ES-I3 (cell line): Measurements from ENCODE around the gene DIPK1A.
"Not testable (repeated sequence)": the region's sequence is repeated elsewhere in the genome, so short reads cannot be mapped to it uniquely, and the experiment has no call there.

Source experiments
- H3K36me3 ChIP-seq: 2 replicates; pipeline ENCODE4 v1.6.1; 2013; ENCODE audit warnings: mild to moderate bottlenecking, low read length, control low read depth, moderate library complexity; ENCODE audit not compliant: insufficient read depth
- H3K4me1 ChIP-seq: 2 replicates; pipeline ENCODE4 v1.6.1; 2013; ENCODE audit warnings: mild to moderate bottlenecking, control low read depth, low read length; ENCODE audit not compliant: insufficient read depth
- H3K9ac ChIP-seq: 2 replicates; pipeline ENCODE4 v1.6.1; 2013; ENCODE audit warnings: low read depth, mild to moderate bottlenecking, low read length, moderate library complexity
- H3K9me3 ChIP-seq: 2 replicates; pipeline ENCODE4 v1.6.1; 2013; ENCODE audit warnings: mild to moderate bottlenecking, low read length, moderate library complexity; ENCODE audit not compliant: control insufficient read depth, insufficient read depth

The DIPK1A gene

DNA sequence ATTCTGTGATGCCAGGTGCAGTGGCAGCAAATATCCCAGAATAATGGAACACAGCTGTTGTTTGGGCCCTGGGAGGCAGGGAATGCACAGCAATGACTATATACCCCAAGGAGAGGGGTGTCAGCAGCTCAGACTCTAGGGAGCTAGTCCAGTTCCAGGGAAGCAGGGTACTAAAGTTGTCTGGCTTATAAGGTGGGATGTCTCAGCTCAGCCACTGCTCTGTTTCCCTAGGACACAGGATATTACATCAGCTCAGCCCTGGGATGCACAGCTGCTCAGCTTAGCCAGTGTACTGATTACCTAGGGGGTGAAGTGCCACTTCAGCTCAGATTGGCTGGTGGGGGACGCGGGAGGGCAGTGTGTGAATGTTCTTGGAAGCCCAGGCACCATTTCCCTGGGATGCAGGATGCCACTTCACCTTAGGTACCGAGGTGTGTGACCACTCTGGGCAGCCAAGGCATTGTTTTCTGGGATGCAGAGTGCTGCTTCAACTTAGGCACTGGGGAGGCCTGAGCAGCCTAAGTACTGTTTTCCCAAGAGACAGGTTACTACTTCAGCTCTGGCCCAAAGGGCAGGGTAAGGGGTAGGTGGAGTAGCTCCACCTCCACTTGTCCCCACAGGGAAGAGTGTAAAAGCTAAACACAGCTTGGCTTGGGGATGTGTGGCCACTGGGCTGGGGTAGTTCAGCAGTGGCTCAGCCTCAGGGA is 59.4 kb downstream of the DIPK1A start:
- Histone ChIP-seq H3K4me1 (no peaks in the 10 kb centered on the region), H3K9ac (no peak overlapping the region), H3K36me3 (no peaks in the 10 kb centered on the region), H3K9me3 (no peaks in the 10 kb centered on the region)

- no peaks in the 10 kb centered on the region for H3K9me3 ChIP-seq
- H3K36me3 ChIP-seq: no peaks in the 10 kb centered on the region
- no peaks in the 10 kb centered on the region for H3K4me1 ChIP-seq
- no peak overlapping the region for H3K9ac ChIP-seq
Observed at GRCh38 chr1:92901126-92901525, 60.1 kb downstream of the DIPK1A start.

- Histone ChIP-seq H3K4me1 (no peaks in the 10 kb centered on the region), H3K36me3 (no peaks in the 10 kb centered on the region), H3K9me3 (no peaks in the 10 kb centered on the region), H3K9ac (no peak overlapping the region)
Observed at GRCh38 chr1:92900539-92900938, 60.7 kb downstream of the DIPK1A start.

DNA sequence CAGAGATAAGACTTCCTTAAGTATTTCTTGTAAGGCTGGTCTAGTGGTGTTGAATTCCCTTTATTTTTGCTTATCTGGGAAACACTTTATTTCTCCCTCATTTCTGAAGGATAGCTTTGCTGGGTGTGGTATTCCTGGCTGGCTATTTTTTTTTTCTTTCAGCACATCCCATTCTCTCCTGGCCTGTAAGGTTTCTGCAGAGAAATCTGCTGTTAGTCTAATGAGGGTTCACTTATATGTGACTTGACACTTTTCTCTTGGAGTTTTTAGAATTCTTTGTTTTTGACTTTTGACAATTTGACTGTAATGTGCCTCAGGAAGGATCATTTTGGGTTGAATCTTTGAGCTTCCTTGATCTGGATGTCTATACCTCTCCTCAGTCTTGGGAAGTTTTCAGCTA is 61.5 kb downstream of the DIPK1A start:
- Histone ChIP-seq H3K36me3 (no peaks in the 10 kb centered on the region), H3K9me3 (no peaks in the 10 kb centered on the region), H3K9ac (no peak overlapping the region), H3K4me1 (no peaks in the 10 kb centered on the region)

DNA sequence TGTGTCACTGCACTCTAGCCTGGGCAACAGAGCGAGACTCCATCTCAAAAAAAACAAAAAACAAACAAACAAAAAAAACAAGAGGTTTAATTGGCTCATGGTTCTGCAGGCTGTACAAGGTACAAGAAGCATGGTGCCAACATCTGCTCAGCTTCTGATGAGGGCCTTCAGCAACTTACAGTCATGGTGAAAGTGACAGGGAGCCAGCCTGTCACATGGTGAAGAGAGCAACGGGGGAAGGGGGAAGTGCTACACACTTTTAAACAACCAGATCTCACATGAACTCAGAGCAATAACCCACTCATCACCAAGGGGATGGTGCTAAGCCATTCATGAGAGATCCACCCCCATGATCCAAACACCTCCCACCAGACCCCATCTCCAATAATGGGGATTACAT is 63.2 kb downstream of the DIPK1A start:
- not testable (repeated sequence) for H3K9ac ChIP-seq, H3K36me3 ChIP-seq, H3K4me1 ChIP-seq, H3K9me3 ChIP-seq

- no peaks in the 10 kb centered on the region for H3K36me3 ChIP-seq
- H3K4me1 ChIP-seq: no peaks in the 10 kb centered on the region
- no peak overlapping the region for H3K9ac ChIP-seq
- H3K9me3 ChIP-seq: peaks cover 6% of the 10 kb centered on the region; the same call in 1 of the 2 replicates
Observed at GRCh38 chr1:92887465-92887864, 73.8 kb downstream of the DIPK1A start.

DNA sequence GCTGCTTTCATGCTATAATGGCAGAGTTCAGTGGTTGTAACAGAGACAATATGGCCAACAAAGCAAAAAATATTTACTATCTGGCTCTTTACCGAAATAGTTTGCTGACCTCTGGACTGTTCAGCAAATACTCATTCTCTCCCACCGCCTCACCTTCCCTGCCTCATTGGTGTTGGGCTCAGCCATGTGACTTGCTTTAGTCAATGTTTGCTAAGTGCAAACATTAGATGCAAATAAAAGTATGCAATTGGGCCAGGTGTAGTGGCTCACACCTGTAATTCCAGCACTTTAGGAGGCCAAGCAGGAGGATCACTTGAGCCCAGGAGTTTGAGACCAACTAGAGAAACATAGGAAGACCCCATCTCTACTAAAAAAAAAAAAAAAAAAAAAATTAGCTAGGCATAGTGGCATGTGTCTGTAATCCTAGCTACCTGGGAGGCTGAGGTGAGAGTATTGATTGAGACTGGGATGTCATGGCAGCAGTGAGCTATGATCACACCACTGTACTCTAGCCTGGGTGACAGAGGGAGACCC is 74.3 kb downstream of the DIPK1A start:
- peaks cover 6% of the 10 kb centered on the region; the same call in 1 of the 2 replicates for H3K9me3 ChIP-seq
- no peaks in the 10 kb centered on the region for H3K4me1 ChIP-seq
- H3K36me3 ChIP-seq: no peaks in the 10 kb centered on the region
- no peak overlapping the region for H3K9ac ChIP-seq

- no peaks in the 10 kb centered on the region for H3K9me3 ChIP-seq
Observed at GRCh38 chr1:92884195-92884594, 77.1 kb downstream of the DIPK1A start.

DNA sequence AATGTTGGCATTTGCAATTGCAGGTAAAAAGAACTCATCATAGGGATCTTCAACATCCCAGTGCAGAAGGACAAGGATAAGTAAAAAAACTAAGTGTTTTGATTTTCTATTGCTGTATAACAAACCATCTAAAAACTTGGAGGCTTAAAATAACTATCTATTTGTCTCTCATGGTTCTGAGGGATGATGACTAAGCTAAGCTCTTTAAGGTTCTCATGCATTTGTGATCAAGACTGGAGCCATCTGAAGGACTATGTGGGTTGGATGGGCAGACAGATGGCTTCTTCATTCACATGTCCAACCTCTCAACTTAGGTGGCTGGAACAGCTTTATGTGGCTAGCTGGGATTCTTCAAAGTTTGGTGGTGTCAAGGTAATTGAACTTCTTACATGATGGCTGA is 78.0 kb downstream of the DIPK1A start:
- peaks cover 7% of the 10 kb centered on the region; the same call in 1 of the 2 replicates for H3K4me1 ChIP-seq
- H3K9ac ChIP-seq: no peak overlapping the region
- no peaks in the 10 kb centered on the region for H3K36me3 ChIP-seq
- no peaks in the 10 kb centered on the region for H3K9me3 ChIP-seq

More at GRCh38 chr1:92884195-92884594, 77.1 kb downstream of the DIPK1A start:
- Histone ChIP-seq H3K36me3 (no peaks in the 10 kb centered on the region), H3K4me1 (peaks cover 7% of the 10 kb centered on the region; the same call in 1 of the 2 replicates), H3K9ac (no peak overlapping the region)

- Histone ChIP-seq H3K9ac (no peak overlapping the region), H3K4me1 (peaks cover 7% of the 10 kb centered on the region; the same call in 1 of the 2 replicates), H3K36me3 (no peaks in the 10 kb centered on the region), H3K9me3 (no peaks in the 10 kb centered on the region)
Observed at GRCh38 chr1:92882819-92883218, 78.4 kb downstream of the DIPK1A start.

DNA sequence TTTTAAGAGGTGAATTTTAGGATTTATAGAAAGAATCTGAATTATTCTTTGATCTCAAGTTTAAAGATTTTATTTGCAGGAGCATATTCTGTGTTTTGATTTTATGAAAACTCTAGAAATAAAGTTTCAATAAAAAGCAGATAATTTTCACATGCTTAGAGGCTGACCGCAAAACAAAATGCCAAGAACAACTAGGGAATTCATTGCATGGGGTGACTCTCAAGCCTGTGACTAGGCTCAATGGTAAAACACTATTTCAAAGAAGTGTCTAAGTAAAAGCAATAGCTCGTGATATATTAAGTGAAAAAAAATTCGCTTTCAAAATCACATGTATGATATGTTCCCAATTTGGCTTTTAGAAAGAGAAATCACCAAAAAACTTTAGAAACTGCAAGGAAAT is 79.9 kb downstream of the DIPK1A start:
- Histone ChIP-seq H3K36me3 (no peaks in the 10 kb centered on the region), H3K9me3 (no peaks in the 10 kb centered on the region), H3K9ac (no peak overlapping the region), H3K4me1 (peaks cover 7% of the 10 kb centered on the region; the same call in 1 of the 2 replicates)

DNA sequence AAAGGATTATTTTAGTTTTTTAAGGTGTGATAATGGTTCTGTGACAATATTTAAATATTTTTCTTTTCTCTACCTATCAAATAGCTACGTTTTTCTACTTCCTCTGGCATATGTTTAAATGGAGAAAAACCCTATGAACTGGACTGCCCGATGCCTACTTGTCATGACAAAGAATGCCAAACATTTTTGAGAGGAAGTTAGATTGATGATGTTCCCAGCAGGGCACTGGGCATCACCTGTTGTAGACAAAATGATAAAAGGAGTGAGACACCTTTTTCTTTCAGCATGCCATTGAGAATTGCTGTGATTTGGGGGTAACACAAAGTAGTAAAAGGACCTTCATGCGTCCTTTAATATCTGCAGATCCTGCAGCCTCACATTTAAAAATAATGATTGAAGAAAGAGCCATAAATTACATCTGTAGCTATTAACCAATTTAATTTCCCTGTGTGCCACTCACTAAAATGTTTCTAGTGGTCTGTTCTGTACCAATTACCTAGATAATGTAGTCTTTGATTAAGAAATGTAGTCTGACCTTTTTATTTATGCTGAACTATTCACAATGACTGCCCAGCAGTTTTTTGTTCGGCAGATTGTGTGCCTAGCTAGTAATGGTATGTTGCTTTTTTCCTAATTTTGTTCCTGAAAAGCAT is 81.8 kb downstream of the DIPK1A start:
- no peaks in the 10 kb centered on the region for H3K36me3 ChIP-seq
- no peaks in the 10 kb centered on the region for H3K9me3 ChIP-seq
- peaks cover 7% of the 10 kb centered on the region; the same call in 1 of the 2 replicates for H3K4me1 ChIP-seq
- H3K9ac ChIP-seq: no peak overlapping the region

GRCh38 chr1:92877792-92878191 is 83.5 kb downstream of the DIPK1A start:
- Histone ChIP-seq H3K9ac (no peak overlapping the region), H3K36me3 (no peaks in the 10 kb centered on the region), H3K4me1 (peaks cover 7% of the 10 kb centered on the region; the same call in 1 of the 2 replicates), H3K9me3 (no peaks in the 10 kb centered on the region)

- H3K36me3 ChIP-seq: no peaks in the 10 kb centered on the region
- no peaks in the 10 kb centered on the region for H3K9me3 ChIP-seq
- H3K9ac ChIP-seq: no peak overlapping the region
- peaks cover 7% of the 10 kb centered on the region; the same call in 1 of the 2 replicates for H3K4me1 ChIP-seq
Observed at GRCh38 chr1:92877081-92877711, 84.1 kb downstream of the DIPK1A start.
